ENCODE measurements around the gene TEC.
"Not testable (repeated sequence)": the region's sequence is repeated elsewhere in the genome, so short reads cannot be mapped to it uniquely, and the experiment has no call there.

DNA sequence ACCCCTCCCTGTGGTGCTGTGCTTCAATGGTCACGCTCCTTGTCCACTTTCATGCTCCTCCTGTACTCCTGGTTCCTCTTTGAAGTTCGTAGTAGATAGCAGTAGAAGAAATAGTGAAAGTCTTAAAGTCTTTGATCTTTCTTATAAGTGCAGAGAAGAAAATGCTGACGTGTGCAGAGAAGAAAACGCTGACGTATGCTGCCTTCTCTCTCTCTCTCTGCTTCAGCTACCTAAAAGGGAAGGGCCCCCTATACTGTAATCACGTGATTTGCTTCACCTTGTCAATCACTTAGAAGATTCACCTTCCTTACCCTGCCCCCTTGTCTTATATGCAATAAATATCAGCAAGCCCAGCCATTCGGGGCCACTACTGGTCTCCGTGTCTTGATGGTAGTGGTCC, 50.2 kb downstream of the TEC start:
- TF ChIP-seq, protein P1, sequence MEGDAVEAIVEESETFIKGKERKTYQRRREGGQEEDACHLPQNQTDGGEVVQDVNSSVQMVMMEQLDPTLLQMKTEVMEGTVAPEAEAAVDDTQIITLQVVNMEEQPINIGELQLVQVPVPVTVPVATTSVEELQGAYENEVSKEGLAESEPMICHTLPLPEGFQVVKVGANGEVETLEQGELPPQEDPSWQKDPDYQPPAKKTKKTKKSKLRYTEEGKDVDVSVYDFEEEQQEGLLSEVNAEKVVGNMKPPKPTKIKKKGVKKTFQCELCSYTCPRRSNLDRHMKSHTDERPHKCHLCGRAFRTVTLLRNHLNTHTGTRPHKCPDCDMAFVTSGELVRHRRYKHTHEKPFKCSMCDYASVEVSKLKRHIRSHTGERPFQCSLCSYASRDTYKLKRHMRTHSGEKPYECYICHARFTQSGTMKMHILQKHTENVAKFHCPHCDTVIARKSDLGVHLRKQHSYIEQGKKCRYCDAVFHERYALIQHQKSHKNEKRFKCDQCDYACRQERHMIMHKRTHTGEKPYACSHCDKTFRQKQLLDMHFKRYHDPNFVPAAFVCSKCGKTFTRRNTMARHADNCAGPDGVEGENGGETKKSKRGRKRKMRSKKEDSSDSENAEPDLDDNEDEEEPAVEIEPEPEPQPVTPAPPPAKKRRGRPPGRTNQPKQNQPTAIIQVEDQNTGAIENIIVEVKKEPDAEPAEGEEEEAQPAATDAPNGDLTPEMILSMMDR (IDR thresholded peaks at IDR 0.05; ENCODE audit: low read length), result not testable (repeated sequence)
- TF ChIP-seq EZH2phosphoT487 (IDR thresholded peaks at IDR 0.05; ENCODE audit: low read length), result not testable (repeated sequence)

All from MM.1S (cell line).